GM12801 (cell line): ENCODE measurements around the gene CSTB.

ENCODE experiments used
- CTCF ChIP-seq: IDR thresholded peaks from one replicate; pipeline ENCODE4 v1.5.1; 2011; ENCODE audit warnings: control low read depth; ENCODE audit not compliant: insufficient read length; ENCODE audit errors: extremely low read depth

CSTB gene

GRCh38 chr21:43817157-43818086, 41.3 kb upstream of the CSTB start:
- no peak for TF ChIP-seq CTCF

- TF ChIP-seq CTCF = no peak
These were observed 40.5 kb upstream of the CSTB start for GRCh38 chr21:43816611-43817071.

- TF ChIP-seq CTCF = no peak
These were observed 39.9 kb upstream of the CSTB start for GRCh38 chr21:43815991-43816390.

- no peak for TF ChIP-seq CTCF
These were observed 39.1 kb upstream of the CSTB start for GRCh38 chr21:43815107-43815613.

GRCh38 chr21:43814215-43815106, 38.4 kb upstream of the CSTB start:
- TF ChIP-seq CTCF = no peak

GRCh38 chr21:43813656-43813980, 37.5 kb upstream of the CSTB start:
- no peak for TF ChIP-seq CTCF
